H1 (cell line): ENCODE results near the gene CRYBA4. TPM values are rescaled to one million over a fixed set of nuclear protein-coding genes. Genes with fewer than 3 reads are reported as not detected.

Experiments
- CEBPB ChIP-seq: IDR thresholded peaks from 2 replicates; pipeline ENCODE4 v1.6.1; 2012; ENCODE audit warnings: low read depth, low read length
- CHD1 ChIP-seq: IDR thresholded peaks from 2 replicates; pipeline ENCODE4 v1.6.1; 2012; ENCODE audit warnings: low read depth, low read length, improper control_type of control experiment
- EZH2 ChIP-seq: fragments of 200-600 bp; sonication (generic); IDR thresholded peaks from 2 replicates; pipeline ENCODE4 v1.7.1; 2012; ENCODE audit warnings: low read depth, mild to moderate bottlenecking, moderate library complexity, low read length, inconsistent platforms; ENCODE audit not compliant: severe bottlenecking
- FOSL1 ChIP-seq: IDR thresholded peaks from 2 replicates; pipeline ENCODE4 v1.6.1; 2011; ENCODE audit warnings: mild to moderate bottlenecking, low read depth, low read length, moderate library complexity; ENCODE audit not compliant: insufficient read depth
- GABPA ChIP-seq: IDR thresholded peaks from 2 replicates; pipeline ENCODE4 v1.6.1; 2011; ENCODE audit warnings: mild to moderate bottlenecking, low read length, moderate library complexity, borderline replicate concordance; ENCODE audit not compliant: insufficient read depth
- HDAC2 ChIP-seq, 2 experiments: fragments of 300-600 bp in 1 of 2; sonication (generic) in 1 of 2; IDR thresholded peaks; 2 replicates each; pipeline ENCODE4 v1.6.1; 2011 to 2012; ENCODE audit warnings: low read depth in 2 of 2, low read length in 2 of 2, mild to moderate bottlenecking in 2 of 2, moderate library complexity in 2 of 2, borderline replicate concordance in 1 of 2, inconsistent platforms in 1 of 2
- NANOG ChIP-seq: IDR thresholded peaks from 2 replicates; pipeline ENCODE4 v1.6.1; 2011; ENCODE audit warnings: low read length, low read depth, mild to moderate bottlenecking, inconsistent platforms; ENCODE audit not compliant: insufficient read depth, poor library complexity, severe bottlenecking
- RAD21 ChIP-seq, 2 experiments: IDR thresholded peaks in 1 of 2; conservative IDR thresholded peaks in 1 of 2; 2 replicates each; pipeline ENCODE4 v1.6.1; 2011; ENCODE audit warnings: low read depth in 2 of 2, low read length in 2 of 2, improper control_type of control experiment in 1 of 2, inconsistent platforms in 1 of 2, mild to moderate bottlenecking in 1 of 2, moderate library complexity in 1 of 2
- polyA plus RNA-seq, 7 experiments: library from polyadenylated mRNA; depleted of rRNA in 3 of 7; stranded (reverse) in 5 of 7; unstranded in 2 of 7; fragments of >200 nt in 5 of 7; fragments of 200-250 nt in 2 of 7; gene quantifications; 1 replicate in 5 of 7; 2 replicates in 1 of 7; 4 replicates in 1 of 7; pipeline versions ENCODE4 v1.2.1 to v1.2.3, GENCODE V29; 2011 to 2013; ENCODE audit warnings: missing spikeins in 2 of 7, mixed read lengths in 2 of 7
- total RNA-seq: library from RNA; stranded (reverse); fragmentation: NEBNext Ultra II Directional; extraction: Animal tissue kit (Norgen Biotek cat#: 25700); gene quantifications from 2 replicates; pipeline ENCODE4 v1.2.1, GENCODE V29; 2021

Gene CRYBA4
- total and polyA plus RNA-seq, 2 of the 8 experiments (the other 6 are each of a cell fraction or from before 2014, with no cell fraction given): 0.67 to 3.1 TPM

GRCh38 chr22:26650722-26651421 lies 29.1 kb downstream of the CRYBA4 start (continued):
- TF ChIP-seq NANOG: no peak
- TF ChIP-seq EZH2: no peak
- TF ChIP-seq HDAC2 (IDR thresholded peaks at IDR 0.05; ENCODE audit: borderline replicate concordance in 1 of 2, low read depth in 2 of 2, low read length in 2 of 2): no peak
- TF ChIP-seq CHD1: no peak
- TF ChIP-seq RAD21 (IDR thresholded peaks at IDR 0.05 in 1 of 2, conservative IDR thresholded peaks at IDR 0.05 in 1 of 2; ENCODE audit: low read depth in 2 of 2, low read length in 2 of 2): no peak
- no peak for TF ChIP-seq GABPA
- no peak for TF ChIP-seq CEBPB
- no peak for TF ChIP-seq FOSL1
